Superior temporal gyrus (tissue), 1 donor: ENCODE data around the gene TSEN54.

Experiments used
- DNase-seq: peaks from one replicate; pipeline ENCODE4 v3.0.0-alpha.2; 2016; ENCODE audit errors: extremely low spot score

Gene TSEN54

GRCh38 chr17:75542728-75543336 lies 26.5 kb downstream of the TSEN54 start:
- DNase-seq, result no peak

DNA sequence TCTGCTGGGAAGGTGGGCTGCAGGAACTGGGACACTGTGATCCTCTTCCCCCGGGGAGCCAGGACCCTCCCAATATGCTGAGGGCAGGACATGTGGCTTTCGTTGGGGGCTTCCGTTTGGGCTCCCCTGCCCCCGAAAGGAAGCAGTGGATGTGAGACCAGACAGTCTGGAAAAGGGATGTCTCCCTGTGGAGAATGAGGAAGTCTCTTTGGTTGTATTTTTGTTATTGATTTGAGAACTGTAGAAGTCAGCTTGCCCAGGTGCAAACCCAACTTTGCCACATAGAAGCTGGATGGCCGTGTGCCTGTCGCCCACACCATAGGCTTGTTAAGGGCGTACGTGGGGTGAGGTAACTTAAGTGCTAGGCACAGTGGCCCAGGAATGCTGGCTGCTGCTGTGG lies 27.9 kb downstream of the TSEN54 start:
- DNase-seq, result no peak

GRCh38 chr17:75546181-75546580 lies 29.9 kb downstream of the TSEN54 start:
- DNase-seq, result no peak

DNA sequence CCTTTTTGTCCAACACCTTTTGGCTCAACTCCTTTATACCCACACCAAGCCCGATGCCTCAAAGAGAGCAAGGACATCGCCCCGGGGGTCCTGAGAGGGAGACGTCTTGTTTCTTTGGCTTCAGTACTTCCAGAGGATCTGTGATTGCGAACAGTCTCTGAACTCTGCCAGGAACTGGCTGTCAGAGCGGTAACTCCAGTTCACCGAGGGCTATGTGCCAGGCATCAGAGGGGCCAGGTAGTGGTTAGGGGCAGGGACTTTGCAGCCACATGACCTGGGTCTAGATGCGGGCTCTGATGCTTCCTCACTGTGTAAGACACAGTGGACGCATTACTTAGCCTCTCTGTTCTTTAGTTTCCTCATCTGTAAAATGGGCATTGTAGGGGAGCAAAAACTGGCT lies 30.8 kb downstream of the TSEN54 start:
- no peak for DNase-seq

DNA sequence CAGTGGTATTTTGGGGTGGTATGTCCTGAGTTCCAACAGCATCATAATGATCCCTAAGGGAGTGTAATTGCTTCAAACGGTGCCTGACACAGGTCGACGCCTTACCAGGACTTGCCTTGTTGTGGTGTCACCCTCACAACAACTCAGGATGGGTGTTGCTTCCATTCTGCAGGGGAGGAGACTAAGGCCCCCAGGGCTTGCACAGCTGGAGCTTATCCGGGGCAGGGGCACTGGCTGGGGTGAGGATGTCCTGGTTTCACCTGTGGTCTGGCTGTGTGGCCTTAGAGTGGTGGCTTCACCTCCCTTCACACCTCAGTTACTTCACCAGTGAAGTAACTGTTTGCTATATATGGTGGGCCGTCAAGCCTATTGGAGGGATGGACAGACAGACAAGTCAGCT lies 32.5 kb downstream of the TSEN54 start:
- DNase-seq, result no peak

DNA sequence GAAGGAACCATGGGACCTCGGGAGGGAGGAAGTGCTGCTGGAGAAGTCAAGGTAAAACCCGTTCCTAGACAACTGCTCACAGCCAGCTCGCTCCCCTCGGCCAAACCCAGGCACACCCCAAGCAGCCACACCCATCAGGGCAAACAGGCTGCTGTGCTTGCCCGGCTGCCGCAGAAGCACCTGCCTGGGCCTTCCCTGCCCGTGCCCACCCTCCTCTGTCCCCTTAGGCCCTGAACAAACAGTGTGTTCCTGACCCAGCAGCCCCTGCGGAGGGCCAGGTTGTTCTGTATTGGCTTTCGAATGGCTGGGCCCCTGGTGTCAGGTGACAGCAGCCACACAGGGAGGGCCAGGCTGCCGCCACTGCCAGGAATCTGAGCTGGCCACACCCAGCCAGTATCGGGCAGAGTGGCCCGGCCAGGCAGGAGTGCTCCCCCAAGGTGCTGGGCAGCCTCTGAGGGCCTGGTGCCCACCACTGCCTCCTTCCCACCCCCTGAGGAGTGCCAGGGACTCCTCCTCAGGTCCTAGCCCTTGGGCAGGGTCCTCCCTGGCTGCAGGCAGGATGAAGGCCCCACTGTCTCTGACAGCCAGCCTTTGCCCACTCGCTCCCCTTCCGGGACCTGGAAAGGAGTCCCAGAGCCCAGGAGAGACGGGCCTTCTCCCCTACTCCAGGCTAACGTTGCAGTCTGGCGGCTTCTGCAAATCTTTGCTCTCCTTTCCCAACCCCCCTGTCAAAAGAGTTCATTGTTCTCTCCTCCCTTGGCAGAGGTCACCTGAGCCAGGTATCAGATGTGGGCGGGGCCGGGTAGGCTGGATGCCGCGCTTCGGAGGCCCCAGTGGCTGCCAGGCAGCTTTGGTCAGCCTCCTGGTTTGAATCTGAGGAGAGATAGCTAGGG lies 33.2 kb downstream of the TSEN54 start:
- no peak for DNase-seq

GRCh38 chr17:75550139-75550465 lies 33.8 kb downstream of the TSEN54 start:
- DNase-seq, result no peak

GRCh38 chr17:75551266-75551665 lies 34.9 kb downstream of the TSEN54 start:
- DNase-seq, result no peak

GRCh38 chr17:75552425-75553294 lies 36.3 kb downstream of the TSEN54 start:
- DNase-seq, result no peak

- DNase-seq, result no peak
Observed at GRCh38 chr17:75553295-75554110, 37.2 kb downstream of the TSEN54 start.

GRCh38 chr17:75555679-75556153 lies 39.4 kb downstream of the TSEN54 start:
- DNase-seq, result no peak

DNA sequence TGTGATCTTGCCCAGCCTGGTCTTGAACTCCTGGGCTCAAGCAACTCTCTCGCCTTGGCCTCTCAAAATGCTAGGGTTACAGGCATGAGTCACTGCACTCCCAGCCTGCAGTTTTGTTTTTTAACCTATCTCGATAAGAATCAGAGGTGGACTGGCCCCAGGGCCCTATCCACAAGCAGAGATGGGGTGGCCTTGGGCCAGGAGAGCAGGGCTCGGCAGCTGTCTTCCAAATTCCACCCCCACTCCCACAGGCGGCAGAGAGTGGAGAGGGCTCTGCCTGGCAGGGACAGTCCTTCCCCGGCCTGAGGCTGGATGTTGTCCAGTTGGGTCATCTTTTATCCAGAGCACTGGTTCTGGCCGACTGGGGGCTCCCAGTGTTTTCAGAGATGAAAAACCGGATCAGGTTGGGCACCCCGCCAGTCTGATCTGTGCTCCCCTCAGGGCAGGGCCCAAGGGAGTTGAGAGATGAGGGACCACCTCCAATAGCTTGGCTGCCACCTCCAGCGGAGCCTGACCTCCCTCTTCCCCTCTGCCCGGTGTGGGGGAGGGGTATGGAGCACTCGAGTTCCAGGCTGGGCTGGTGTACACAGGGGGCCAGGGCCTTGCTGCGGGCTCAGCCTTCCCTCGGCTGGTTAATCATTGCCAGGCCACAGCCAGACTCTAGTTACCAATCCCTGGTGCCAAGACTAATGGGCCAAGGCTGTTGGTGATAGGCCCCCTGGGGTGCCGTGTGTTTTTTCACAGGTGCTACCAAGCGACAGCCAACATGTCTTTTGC lies 40.9 kb downstream of the TSEN54 start:
- peak; percentile 81 for DNase-seq

GRCh38 chr17:75557852-75558665 lies 41.7 kb downstream of the TSEN54 start:
- no peak for DNase-seq

DNA sequence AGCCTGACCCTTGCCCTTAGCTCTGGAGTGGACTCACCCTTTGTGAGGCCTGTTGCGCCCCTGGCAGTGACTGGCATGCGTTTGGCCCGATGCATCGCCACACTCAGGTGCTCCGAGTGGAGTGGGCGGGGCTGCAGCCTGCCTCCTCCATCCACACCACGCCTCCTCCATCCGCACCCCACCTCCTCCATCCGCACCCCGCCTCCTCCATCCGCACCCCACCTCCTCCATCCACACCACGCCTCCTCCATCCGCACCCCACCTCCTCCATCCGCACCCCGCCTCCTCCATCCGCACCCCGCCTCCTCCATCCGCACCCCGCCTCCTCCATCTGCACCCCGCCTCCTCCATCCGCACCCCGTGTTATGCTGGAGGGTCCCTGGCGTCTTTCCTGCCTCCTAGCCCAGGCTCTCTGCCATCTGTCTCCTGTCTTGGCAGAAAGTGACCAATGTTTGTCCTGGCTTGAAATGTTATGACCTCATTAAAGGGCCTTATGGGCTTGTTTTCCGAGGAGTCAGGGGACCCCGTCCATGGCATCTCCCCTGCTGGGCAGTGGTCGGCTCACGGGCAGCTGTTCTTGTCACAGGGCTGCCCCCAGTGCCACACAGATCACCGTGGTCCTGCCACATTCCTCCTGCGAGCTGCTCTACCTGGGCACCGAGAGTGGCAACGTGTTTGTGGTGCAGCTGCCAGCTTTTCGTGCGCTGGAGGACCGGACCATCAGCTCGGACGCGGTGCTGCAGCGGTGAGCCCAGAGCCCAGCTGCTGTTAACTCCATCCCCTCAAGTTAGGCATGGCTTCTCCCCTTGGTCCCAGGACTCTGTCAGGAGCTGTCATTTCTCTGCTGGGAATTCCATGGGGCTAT lies 42.6 kb downstream of the TSEN54 start:
- no peak for DNase-seq

- DNase-seq, result no peak
Observed at GRCh38 chr17:75559958-75560533, 43.7 kb downstream of the TSEN54 start.

DNA sequence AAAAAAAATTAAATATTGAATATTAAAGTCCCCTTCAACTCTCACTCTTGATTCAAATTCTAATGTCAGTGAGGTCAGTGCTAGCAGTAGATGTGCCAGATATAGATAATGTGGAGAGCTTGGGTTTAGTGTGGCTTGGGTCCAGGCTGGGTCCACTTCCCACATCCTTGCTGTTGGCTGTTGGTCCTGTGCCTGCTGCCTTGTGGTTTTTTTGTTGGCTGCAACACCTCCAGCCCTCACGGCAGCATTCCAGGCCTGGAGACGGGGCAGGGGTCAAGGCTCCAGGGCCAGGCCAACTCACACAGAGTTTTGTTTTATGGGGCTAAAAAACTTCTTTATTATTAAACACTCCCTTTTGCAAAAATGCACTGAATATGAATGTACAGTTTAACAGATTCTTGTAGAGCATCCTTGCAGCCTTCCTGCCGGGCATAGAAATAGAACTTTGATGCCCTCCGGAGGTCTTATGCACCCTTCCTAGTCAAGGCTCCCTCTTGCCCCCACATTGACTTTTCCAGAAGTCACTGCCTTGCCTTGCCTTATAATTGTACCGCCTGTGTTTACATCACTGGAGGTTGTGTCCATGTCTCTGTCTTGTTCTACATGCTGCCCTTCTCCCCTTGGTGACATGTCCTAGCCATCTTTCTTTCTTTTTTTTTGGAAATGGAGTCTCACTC lies 45.7 kb downstream of the TSEN54 start:
- DNase-seq, result no peak

DNA sequence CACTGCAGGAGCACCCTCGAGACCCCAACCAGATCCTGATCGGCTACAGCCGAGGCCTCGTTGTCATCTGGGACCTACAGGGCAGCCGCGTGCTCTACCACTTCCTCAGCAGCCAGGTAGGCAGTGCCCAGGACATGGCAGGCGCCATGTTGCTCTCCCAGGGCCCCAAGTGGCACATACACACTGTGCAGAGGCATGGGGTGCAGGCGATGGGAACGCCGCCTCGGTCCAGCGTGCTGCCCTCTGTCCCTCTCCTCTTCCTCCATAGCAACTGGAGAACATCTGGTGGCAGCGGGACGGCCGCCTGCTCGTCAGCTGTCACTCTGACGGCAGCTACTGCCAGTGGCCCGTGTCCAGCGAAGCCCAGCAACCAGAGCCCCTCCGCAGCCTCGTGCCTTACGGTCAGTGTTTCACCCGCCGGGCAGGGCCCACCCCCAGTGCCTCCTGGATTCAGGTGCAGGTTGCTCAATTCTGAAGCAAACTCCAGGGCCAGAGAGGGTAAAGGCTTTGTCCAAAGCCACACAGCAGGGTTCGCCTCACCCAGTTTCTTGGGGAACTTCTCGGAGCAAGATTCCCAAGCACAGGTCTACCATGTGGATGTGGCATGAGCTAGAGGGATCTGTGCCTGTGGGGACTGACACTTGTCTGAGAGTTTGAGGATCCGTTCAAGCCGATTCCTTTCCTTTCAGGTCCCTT lies 46.9 kb downstream of the TSEN54 start:
- no peak for DNase-seq
